IPS DF 4.7 (cell line): Measurements from ENCODE around the gene IRF9.

ENCODE experiments used
- DNase-seq: peaks from one replicate; pipeline ENCODE4 v3.0.0-alpha.2; 2013; ENCODE audit warnings: low spot score; ENCODE audit errors: extremely low read depth

Gene IRF9

DNA sequence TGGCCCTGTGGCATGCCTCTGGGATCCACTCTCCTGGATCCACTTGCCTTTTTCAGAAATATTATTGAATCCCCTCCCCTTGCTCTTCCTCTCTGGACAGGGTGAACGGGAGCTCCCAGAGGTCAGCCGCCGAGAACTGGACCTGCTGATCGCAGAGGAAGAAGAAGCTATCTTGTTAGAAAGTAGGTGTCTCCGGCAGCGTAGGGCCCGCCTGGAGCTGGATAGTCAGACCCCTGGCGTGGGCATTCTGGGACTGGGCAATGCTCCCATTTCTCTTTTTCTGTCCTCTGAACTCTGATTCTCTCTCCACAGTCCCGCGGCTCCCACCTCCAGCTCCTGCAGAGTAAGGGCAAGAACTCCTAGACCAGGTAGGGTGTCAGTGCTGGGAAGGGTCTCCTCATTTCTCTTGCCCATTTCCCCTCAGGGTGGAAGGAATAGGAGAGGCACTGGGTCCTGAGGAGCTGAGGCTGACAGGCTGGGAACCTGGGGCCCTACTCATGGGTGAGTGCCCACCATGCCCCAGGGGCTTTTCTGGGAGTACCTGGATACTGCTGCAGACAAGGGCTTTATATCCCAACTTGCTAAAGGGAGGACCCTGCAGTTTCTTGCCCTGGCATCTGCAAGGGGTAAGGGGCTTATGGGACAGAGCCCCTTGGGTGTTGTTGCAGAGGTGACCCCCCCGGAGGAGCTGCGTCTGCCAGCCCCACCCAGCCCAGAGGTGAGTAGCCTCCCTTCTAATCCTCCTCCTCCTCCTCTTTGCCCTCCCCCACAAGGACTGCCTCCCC is 16.2 kb downstream of the IRF9 start:
- DNase-seq = no peak

DNA sequence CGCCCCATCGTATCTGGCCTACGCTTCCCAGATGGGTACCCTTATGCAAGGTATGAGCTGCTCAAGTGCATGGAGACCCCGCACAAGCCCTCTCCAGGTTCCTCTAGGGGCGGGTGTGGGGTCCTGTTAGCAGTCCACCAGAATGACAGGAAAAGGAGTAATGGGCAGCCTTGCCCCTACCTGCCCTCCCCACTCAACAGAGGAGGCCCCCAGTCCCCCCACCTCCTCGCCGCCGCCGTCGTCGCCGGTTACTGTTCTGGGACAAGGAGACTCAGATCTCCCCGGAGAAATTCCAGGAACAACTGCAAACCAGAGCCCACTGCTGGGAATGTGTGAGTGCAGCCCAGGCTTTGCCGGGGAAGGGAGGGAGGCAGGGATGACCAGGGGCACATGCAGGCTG is 16.8 kb downstream of the IRF9 start:
- DNase-seq = no peak

DNA sequence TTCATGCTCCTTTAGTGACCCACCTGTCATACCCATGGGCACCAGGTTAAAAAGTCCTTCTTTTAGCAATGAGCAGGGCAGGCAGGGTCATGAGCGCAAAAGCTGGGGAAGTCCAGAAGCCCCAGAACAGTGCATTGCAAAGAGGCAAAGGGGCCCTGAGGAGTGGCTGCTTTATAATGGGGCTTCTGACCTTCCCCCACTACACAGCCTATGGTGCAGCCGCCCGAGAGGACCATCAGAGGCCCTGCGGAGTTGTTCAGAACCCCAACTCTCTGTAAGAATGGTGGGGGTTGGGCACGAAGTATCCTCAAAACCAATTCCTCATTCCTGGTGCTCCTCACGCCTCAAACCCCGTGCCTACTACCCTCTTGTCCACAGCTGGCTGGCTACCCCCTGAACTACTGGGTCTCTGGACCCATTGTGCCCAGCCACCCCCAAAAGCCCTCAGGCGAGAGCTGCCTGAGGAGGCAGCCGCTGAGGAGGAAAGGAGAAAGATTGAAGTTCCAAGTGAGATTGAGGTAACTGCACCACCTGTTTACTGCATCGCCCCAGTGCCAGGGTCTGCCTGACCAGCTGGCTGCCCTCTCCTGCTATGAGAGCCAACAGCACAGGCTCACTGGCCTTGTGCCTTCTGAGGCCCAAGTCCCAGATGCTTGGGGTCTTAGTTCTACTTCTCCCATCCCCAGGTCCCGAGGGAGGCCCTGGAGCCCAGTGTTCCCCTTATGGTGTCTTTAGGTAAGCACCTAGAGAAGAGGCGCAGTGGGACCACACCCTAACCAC is 17.5 kb downstream of the IRF9 start:
- DNase-seq = no peak

DNA sequence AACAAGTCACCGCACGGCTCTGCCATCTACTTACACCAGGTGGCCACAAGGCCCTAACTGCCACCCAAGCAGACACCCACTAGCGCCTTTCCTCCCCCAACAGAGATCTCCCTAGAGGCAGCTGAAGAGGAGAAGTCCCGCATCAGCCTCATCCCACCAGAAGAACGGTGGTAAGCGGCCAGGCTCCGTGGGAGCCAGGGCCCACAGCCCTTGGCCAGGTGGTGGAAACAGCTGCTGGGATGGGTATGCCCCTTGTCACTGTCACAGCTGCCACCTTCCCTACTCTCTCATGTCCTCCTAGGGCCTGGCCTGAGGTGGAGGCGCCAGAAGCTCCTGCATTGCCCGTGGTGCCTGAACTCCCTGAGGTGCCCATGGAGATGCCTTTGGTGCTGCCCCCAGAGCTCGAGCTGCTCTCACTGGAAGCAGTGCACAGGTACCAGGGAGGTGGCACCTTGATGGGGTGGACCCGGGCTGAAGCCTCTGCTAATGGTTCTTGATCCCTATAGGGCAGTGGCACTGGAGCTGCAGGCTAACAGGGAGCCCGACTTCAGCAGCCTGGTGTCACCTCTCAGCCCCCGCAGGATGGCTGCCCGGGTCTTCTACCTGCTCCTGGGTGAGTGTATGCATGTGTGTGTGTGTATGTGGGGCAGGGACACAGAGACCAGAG is 18.4 kb downstream of the IRF9 start:
- DNase-seq = no peak

DNA sequence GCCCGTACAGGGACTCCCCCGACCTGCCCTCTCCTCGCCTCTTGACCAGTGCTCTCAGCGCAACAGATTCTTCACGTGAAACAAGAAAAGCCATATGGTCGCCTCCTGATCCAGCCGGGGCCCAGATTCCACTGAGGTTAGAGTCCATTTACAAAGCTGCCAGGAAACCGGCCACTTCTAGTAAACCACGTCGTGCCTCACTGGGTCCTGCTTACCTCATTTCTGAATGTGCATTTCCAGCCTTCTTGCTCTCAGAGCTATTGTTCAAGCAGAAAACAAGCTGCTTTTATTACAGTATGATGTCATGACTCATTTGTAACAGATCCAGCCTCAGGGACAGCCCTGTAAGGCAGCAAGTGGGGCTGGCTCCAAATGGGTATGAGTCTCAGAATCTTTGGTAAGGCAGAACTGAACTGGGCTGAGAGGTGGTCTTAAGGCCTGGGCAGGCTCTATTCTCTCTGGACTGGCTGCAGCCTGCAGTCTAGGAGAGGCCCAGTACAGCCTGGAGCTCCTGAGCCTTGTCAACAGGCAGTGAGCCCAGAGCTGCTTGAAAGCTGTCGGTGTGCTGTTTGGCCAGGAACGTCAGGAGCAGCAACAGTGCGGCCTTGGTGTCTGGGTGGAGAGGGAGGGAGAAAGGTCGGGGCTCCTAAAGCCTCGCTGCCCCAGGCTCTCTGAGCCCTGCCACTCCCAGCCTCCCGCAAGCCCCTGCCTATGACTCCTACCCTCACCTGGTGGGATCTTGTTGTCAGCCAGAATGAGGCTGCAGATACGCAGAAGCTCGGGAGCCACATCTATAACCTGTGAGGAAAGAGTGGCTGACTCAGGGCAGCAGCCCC is 19.1 kb downstream of the IRF9 start:
- no peak for DNase-seq

DNA sequence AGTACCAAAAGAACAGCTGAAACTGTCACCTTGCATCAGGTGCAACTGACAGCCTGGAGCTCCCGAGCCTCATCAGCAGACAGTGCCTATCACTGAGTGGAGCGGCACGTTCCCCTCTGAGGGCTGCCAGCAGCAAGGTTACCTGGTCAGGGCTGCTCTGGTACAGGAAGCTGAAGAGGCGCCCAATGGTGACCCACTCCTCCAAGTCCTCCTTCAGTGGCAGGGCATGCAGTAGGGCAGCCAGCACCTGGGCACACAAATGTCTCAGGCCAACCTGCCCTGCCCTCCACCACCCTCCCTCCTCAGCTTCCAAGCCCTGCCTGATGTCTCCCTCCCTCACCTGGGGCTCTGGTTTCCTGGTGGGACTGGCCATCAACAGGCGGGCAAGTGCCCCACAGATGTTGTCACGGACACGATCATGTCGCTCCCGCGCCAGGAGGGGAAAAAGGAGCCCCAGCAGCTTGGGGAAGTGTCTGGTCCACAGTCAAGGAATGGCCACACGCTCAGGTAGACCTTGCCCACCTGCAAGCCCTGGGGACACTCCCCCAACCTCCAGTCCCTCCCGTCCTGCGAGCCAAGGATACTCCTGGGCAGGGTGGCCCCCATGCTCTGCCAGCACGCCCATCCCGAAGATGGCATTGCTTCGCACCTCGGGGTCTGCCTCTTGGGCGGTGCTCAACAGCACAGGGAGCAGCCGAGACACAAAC is 20.5 kb downstream of the IRF9 start:
- no peak for DNase-seq

GRCh38 chr14:24182110-24182882 is 21.2 kb downstream of the IRF9 start:
- no peak for DNase-seq

DNA sequence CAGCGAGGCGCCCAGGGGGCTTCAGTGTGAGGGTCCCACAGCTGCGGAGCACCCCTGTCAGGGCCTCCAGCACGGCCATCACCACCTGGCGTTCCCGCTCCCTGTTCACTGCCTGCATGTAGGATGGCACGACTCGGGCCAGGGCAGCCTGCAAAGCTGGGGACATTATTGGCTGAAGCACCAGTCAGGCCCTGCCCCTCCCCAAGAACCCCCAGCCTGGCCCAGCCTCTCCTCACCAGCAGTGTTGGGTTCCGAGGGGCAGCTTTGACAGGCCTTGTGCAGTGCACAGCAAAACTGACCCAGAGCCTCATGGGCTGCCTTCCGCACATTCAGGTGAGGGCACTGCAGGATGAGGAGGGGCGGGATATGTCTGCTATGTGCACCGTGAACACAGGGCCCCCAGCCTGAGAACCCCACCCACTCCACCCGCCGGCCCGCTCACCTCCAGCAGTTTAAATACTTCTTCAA is 22.0 kb downstream of the IRF9 start:
- no peak for DNase-seq

- no peak for DNase-seq
Measured at GRCh38 chr14:24184104-24184970, 23.3 kb downstream of the IRF9 start.

- DNase-seq = no peak
Measured at GRCh38 chr14:24185026-24185425, 24.0 kb downstream of the IRF9 start.

DNA sequence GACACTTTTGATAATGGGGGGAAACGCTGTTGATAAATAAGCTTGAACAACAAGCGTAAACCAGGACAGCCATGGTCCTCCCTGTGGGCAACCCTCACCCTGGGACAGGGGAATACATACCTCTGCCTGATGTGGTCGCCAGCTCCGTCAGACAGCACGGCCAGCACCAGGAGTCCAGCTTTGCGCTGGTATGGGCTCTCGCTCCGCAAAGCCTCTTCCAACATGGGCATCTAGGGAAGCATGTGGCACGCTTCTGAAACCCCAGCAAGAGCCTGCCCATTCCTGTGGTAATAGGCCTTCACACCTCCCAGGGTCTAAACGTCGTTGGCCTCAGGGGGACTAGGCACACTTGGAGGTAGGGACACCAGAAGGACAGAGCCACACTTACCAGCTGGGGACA is 24.7 kb downstream of the IRF9 start:
- DNase-seq = no peak

DNA sequence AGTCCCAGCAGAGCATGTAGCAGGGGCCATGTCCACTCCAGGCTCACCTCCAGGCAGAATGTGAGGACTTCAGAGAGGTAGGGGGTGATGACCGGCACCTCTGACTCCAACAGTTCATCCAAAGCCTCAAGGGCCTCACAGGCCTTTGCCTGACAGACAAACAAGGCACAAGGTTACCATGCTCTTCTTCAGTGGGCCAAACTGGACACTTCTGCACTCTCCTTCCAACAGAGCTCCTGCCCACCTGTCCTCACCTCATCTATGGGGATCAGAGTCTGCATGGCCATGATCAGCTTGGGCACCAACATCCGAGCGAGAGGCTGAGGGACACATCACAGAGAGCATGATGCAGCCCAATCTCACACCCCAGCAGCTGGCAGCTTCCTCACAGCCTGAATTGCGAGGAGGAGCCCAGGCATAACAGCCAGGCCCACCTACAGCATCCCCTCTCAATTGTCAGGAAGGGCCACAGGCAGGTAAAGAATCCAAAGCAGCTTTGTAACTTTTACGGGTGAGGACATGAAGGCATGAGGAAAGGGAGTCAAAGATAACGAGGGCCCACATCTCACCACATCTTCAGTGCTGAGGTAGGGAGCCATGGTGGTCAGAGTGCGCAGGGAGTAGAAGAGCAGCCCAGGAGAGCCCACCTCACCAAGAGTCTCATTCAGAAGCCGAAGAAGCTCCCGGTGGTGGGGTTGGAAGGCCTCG is 25.9 kb downstream of the IRF9 start:
- no peak for DNase-seq

GRCh38 chr14:24187539-24187915 is 26.5 kb downstream of the IRF9 start:
- no peak for DNase-seq

- DNase-seq = peak; percentile 94
Measured at GRCh38 chr14:24188251-24189058, 27.4 kb downstream of the IRF9 start, which contains the start of gene IPO4. IPO4 (minus strand) TSS chr14:24188816; CDS start chr14:24188787, 29 bp downstream.

DNA sequence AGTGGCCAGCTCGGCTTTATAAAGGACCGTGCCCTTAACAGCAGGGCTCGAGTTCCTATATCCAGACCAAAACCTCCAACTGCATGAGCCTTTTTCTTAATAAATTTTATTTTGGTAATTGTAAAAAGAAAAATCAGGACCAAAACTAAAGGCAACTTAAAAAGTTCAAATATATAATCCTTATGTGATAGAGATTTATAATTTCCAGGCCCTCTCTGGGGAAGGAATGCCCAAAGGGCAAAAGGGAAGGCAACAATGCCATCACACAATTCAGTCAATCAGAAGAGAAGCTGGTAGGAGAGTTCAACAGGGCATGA is 28.0 kb downstream of the IRF9 start:
- no peak for DNase-seq

GRCh38 chr14:24189460-24189859 is 28.4 kb downstream of the IRF9 start:
- no peak for DNase-seq

DNA sequence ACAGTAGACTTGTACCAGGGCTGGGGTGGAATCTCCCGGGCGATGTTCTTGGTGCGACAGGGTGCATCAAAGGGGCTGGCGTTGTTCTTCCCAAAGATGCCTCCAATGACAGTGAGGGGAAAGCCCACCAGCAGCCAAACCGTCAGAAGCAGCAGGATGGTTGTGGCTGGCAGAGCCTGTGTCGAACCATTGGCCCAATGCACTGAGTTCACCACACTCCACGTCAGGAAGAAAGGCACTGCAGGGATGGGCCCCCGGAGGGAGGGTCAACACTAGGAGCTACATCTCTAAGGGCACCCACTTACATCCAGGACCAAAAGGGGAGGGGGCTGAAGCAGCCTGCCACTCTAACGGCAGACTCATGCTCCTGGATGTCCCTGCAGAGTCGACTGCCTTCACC is 29.4 kb downstream of the IRF9 start:
- DNase-seq = no peak

DNA sequence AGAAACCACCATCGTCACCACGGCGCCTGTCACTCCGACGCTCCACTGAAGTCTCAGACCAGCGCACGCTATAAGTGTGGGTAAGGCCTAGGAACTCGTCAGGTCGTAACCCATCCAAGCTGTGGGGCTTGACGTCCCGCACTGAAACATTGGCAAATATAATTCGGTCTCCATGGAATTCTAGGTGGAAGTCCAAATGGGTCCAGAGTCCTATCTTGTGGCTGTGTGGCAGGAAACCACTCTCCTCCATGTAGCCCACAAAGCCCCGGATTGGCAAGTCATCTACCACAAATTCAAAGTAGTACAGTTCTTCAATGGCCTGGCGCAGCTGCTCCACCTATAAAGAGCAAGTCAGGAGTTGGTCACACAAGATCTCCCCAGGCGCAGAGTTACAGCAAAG is 31.9 kb downstream of the IRF9 start:
- DNase-seq = no peak
